SW 1271 (cell line): ENCODE data around the gene CCND1.

Experiments
- DNase-seq, 2 experiments: peaks; one replicate each; lab custom pipeline; 2025; lab: John Stamatoyannopoulos, UW

Gene CCND1

GRCh38 chr11:69640995-69641581, at the start of gene CCND1:
CCND1 (plus strand) TSS chr11:69641156; CDS start chr11:69641314, 158 bp downstream.
- DNase-seq, result peak; percentile 87 to 96

GRCh38 chr11:69592986-69593650, 47.8 kb upstream of the CCND1 start:
- no peak for DNase-seq

GRCh38 chr11:69593851-69594250, 47.1 kb upstream of the CCND1 start:
- DNase-seq, result no peak

- DNase-seq, result no peak
Measured at GRCh38 chr11:69594481-69594880, 46.5 kb upstream of the CCND1 start.

- no peak for DNase-seq
Measured at GRCh38 chr11:69595805-69596665, 44.9 kb upstream of the CCND1 start.

- DNase-seq, result no peak
Measured at GRCh38 chr11:69598147-69598546, 42.8 kb upstream of the CCND1 start.

- no peak for DNase-seq
Measured at GRCh38 chr11:69599502-69599901, 41.5 kb upstream of the CCND1 start.

GRCh38 chr11:69600001-69600400, 41.0 kb upstream of the CCND1 start:
- DNase-seq, result no peak

GRCh38 chr11:69601011-69601975, 39.7 kb upstream of the CCND1 start:
- no peak for DNase-seq

- DNase-seq, result no peak
Measured at GRCh38 chr11:69603111-69603836, 37.7 kb upstream of the CCND1 start.

GRCh38 chr11:69604055-69604454, 36.9 kb upstream of the CCND1 start:
- DNase-seq, result no peak

GRCh38 chr11:69605737-69606526, 35.0 kb upstream of the CCND1 start:
- no peak for DNase-seq

GRCh38 chr11:69609351-69609750, 31.6 kb upstream of the CCND1 start:
- DNase-seq, result no peak

- DNase-seq, result no peak
Measured at GRCh38 chr11:69611548-69612526, 29.1 kb upstream of the CCND1 start.

- DNase-seq, result no peak
Measured at GRCh38 chr11:69613594-69613993, 27.4 kb upstream of the CCND1 start.

GRCh38 chr11:69614085-69614484, 26.9 kb upstream of the CCND1 start:
- no peak for DNase-seq

- DNase-seq, result no peak
Measured at GRCh38 chr11:69615545-69616278, 25.2 kb upstream of the CCND1 start.

GRCh38 chr11:69617220-69617619, 23.7 kb upstream of the CCND1 start:
- no peak for DNase-seq
